Duodenal mucosa (tissue), 2 donors: ENCODE measurements around the gene USH1C.

ENCODE experiments used
- H3K27ac ChIP-seq: one replicate; pipeline ENCODE4 v1.7.0; 2013; ENCODE audit warnings: low read depth, low read length
- H3K27me3 ChIP-seq, 2 donors: one replicate each; pipeline ENCODE4 v1.7.0; 2013; ENCODE audit warnings: low read length in 2 of 2, control low read depth in 1 of 2; ENCODE audit not compliant: insufficient read depth in 2 of 2, control insufficient read depth in 1 of 2
- H3K36me3 ChIP-seq, 2 donors: one replicate each; pipeline ENCODE4 v1.7.0; 2013; ENCODE audit warnings: low read length in 2 of 2, control low read depth in 1 of 2; ENCODE audit not compliant: insufficient read depth in 2 of 2, control insufficient read depth in 1 of 2
- H3K4me1 ChIP-seq, 2 donors: one replicate each; pipeline ENCODE4 v1.7.0; 2013; ENCODE audit warnings: low read length in 2 of 2, control low read depth in 1 of 2; ENCODE audit not compliant: insufficient read depth in 2 of 2, control insufficient read depth in 1 of 2
- H3K4me3 ChIP-seq, 2 donors: one replicate each; pipeline ENCODE4 v1.7.0; 2013; ENCODE audit warnings: low read length in 2 of 2, low read depth in 1 of 2
- H3K9ac ChIP-seq, 2 donors: one replicate each; pipeline ENCODE4 v1.7.0; 2013; ENCODE audit warnings: low read length in 2 of 2, low read depth in 1 of 2
- H3K9me3 ChIP-seq, 2 donors: one replicate each; pipeline ENCODE4 v1.7.0; 2013; ENCODE audit warnings: low read length in 2 of 2, control low read depth in 1 of 2; ENCODE audit not compliant: control insufficient read depth in 1 of 2

The USH1C gene

GRCh38 chr11:17460406-17460805 lies 83.8 kb downstream of the USH1C start:
- Histone ChIP-seq H3K4me3 (no peak overlapping the region), H3K9ac (no peak overlapping the region), H3K4me1 (no peaks in the 10 kb centered on the region), H3K9me3 (no peaks in the 10 kb centered on the region), H3K36me3 (no peaks in the 10 kb centered on the region), H3K27ac (no peak overlapping the region), H3K27me3 (no peaks in the 10 kb centered on the region)

- Histone ChIP-seq H3K36me3 (no peaks in the 10 kb centered on the region), H3K27me3 (no peaks in the 10 kb centered on the region), H3K9me3 (no peaks in the 10 kb centered on the region), H3K4me3 (no peak overlapping the region), H3K27ac (no peak overlapping the region), H3K4me1 (no peaks in the 10 kb centered on the region), H3K9ac (no peak overlapping the region)
Measured at GRCh38 chr11:17459236-17459896, 84.8 kb downstream of the USH1C start.

DNA sequence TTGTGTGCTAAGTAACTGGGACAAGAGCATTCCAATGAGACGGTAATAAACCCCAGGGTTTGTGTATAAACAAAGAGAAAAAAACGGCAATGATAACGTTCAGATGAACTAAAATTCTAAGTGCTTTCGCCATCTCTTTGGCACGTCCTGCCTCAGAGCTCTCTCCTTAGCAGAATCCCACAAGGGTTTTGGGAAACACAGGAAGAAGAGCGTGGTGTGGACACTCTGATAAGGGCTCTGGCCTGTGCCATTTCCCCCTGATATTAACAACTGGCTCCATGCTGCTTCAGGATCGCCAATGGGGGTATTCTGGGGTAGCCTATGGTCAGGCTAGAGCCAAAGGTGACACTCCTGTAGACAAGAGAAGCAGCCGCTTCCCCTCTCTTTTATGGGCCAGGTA lies 85.9 kb downstream of the USH1C start:
- Histone ChIP-seq H3K9me3 (no peaks in the 10 kb centered on the region), H3K4me1 (no peaks in the 10 kb centered on the region), H3K36me3 (no peaks in the 10 kb centered on the region), H3K4me3 (no peak overlapping the region), H3K27ac (no peak overlapping the region), H3K9ac (no peak overlapping the region), H3K27me3 (no peaks in the 10 kb centered on the region)

GRCh38 chr11:17457396-17458173 lies 86.6 kb downstream of the USH1C start:
- Histone ChIP-seq H3K27ac (no peak overlapping the region), H3K4me1 (no peaks in the 10 kb centered on the region), H3K4me3 (no peak overlapping the region), H3K36me3 (no peaks in the 10 kb centered on the region), H3K9me3 (no peaks in the 10 kb centered on the region), H3K9ac (no peak overlapping the region), H3K27me3 (peaks cover 0 to 3% of the 10 kb centered on the region in 2 donors)

DNA sequence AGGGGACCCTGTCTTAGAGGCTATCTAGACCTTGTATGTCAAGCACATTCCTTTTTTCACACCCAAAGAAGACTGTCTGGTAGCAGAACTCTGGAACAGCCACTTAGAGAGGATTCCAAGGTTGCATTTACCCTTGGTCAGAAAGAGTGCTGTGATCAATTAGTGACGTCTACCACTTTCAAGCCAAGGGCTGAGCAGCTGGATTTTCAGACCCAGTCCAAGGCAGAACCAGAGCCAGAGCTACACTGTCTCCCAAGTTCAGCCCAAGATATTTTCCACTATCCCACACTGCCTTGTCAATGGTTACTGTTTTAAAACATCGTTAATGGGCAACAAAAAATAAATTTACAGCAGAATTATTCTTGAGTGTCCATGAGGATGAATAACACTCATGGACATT lies 91.5 kb downstream of the USH1C start:
- Histone ChIP-seq H3K36me3 (no peaks in the 10 kb centered on the region), H3K4me3 (no peak overlapping the region), H3K27ac (no peak overlapping the region), H3K9ac (no peak overlapping the region), H3K27me3 (peaks cover 0 to 11% of the 10 kb centered on the region in 2 donors), H3K4me1 (no peaks in the 10 kb centered on the region), H3K9me3 (no peaks in the 10 kb centered on the region)

DNA sequence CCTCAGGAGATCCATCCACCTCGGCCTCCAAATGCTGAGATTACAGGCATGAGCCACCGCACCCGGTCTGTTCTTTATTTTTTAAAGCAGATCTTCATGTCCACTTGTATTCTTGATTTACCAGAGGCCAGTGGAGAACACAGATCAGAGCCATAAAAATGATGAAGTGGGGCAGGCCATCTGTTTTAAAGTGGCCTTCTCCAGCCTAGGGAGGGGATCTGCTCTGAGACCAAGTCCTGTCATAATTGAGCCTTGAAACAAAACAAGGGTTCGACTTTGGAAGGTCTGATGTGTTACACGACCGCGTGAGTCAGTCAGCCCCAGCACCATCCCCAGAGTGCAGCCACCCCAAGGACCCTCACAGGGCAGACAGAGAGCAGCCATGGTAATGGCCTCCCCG lies 95.1 kb downstream of the USH1C start:
- Histone ChIP-seq H3K27me3 (peaks cover 0 to 11% of the 10 kb centered on the region in 2 donors), H3K4me3 (no peak overlapping the region), H3K36me3 (no peaks in the 10 kb centered on the region), H3K4me1 (no peaks in the 10 kb centered on the region), H3K9me3 (no peaks in the 10 kb centered on the region), H3K27ac (no peak overlapping the region), H3K9ac (no peak overlapping the region)

DNA sequence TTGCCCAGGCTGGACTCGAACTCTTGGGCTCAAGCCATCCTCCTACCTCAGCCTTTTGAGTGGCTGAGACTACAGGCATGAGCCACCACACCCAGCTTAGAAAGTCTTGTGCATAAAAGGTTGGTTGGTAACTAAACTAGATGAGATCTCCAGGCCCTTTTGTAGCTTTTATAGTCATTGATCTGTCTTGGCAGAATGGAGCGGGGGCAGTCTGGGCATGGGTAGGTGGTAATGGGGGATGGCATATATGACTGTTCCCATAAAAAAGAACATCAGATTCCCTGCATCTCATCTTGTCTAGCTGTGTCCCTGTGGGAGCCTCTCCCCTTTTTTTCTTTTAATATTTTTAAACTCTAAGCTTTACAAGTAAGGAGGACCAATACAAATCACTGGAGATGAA lies 97.7 kb downstream of the USH1C start:
- Histone ChIP-seq H3K9ac (no peak overlapping the region), H3K27me3 (peaks cover 0 to 6% of the 10 kb centered on the region in 2 donors), H3K36me3 (no peaks in the 10 kb centered on the region), H3K4me1 (no peaks in the 10 kb centered on the region), H3K27ac (no peak overlapping the region), H3K9me3 (no peaks in the 10 kb centered on the region), H3K4me3 (no peak overlapping the region)

DNA sequence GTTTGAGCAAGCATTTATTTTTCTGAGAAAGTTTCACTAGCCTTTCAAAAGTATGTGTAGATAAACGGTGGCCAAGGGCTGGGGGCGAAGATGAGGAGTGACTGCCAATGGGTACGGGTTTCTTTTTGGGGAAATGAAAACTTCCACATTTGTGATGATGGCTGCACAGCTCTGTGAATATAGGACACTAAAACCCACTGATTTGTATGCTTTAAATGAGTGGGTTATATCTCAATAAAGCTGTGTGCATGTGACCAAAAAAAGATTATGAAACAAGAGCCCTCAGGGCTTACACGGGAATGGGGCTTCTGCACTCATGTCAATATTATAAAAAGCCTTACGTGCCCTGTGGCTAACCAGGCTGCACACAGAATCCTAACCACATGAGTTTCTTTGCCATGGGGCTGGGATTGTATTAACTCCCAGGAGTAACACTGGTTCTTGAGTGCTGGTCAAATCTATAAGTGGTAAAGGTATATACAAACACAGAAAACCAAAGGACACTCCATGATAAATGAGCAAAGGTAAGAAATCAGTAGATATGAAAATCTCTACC lies 98.9 kb downstream of the USH1C start:
- no peak overlapping the region for H3K4me3 ChIP-seq

DNA sequence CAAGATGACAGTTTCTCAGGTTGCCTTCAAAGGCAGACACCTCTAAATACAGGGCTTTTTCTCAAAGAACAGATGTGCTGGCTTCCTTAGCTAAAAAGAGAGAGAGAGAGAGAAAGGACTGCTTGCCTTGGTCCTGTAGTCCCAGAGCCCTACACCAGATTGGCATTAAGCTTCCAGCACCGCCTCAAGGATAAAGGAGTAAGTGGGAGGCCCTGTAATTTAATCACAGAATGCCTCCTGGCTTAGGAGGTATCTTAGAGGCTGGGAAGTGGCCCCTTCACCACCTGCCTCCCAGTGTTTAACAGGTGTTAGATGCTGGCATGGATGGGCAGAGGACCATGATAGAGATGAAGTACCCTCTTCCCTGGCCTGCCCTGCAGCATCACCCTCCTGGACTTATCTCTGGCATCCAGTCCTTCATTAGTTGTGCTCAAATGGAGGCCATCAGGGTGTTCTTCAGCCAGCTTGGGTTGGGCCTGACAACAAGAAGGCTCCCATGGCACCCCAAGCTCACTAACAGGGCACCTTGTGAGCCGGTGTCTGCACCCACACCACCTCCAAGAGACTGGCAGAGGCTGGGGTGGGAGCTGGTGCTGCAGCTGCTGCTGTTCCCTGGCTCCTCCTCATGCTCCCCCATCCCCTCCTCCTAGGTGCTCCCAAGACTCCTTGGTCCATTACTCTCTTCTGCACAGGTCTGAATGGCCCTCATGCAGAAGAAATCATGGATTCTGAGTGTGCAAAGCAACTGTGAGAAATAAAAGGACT lies 100.1 kb downstream of the USH1C start:
- peaks cover 0 to 4% of the 10 kb centered on the region in 2 donors for H3K27me3 ChIP-seq
- H3K9ac ChIP-seq, result no peak overlapping the region
- H3K4me3 ChIP-seq, result no peak overlapping the region
- H3K4me1 ChIP-seq, result no peaks in the 10 kb centered on the region
- no peak overlapping the region for H3K27ac ChIP-seq
- H3K9me3 ChIP-seq, result no peaks in the 10 kb centered on the region
- H3K36me3 ChIP-seq, result no peaks in the 10 kb centered on the region

More for the DNA sequence above, 98.9 kb downstream of the USH1C start:
- Histone ChIP-seq H3K27ac (no peak overlapping the region), H3K9me3 (no peaks in the 10 kb centered on the region), H3K27me3 (peaks cover 0 to 4% of the 10 kb centered on the region in 2 donors), H3K4me1 (no peaks in the 10 kb centered on the region), H3K9ac (no peak overlapping the region), H3K36me3 (no peaks in the 10 kb centered on the region)
